RCC 7860 (cell line): ENCODE results near the gene HIVEP1.
"Not testable (repeated sequence)": the region's sequence is repeated elsewhere in the genome, so short reads cannot be mapped to it uniquely, and the experiment has no call there.

Experiments used
- DNase-seq: peaks from one replicate; pipeline ENCODE4 v3.0.0-alpha.2; 2015; ENCODE audit warnings: low spot score
- FAIRE-seq: peaks from 2 replicates; lab custom pipeline; 2012; peaks lifted over from hg19 to GRCh38; lab: Jason Lieb, UNC

The HIVEP1 gene

DNA sequence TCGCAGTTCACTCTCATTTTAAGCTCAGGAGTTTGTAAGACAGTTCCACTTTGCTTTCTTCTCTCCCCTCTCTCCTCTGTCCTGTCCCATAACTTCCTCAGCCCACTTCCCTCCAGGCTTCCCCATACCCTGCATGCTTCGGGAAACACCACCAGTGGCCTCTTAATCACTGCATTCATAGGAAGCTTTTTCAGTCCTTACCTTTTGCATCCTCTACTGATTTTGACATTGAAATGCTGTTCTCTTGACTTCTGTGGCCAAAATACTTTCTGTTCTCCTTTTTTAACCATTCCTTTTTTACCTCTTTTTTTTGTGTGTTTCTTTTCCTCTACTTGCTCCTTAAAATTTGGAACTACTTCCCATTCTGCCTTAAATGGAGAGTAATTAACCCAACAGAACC lies 69.7 kb downstream of the HIVEP1 start:
- FAIRE-seq (no peak), DNase-seq (no peak)

DNA sequence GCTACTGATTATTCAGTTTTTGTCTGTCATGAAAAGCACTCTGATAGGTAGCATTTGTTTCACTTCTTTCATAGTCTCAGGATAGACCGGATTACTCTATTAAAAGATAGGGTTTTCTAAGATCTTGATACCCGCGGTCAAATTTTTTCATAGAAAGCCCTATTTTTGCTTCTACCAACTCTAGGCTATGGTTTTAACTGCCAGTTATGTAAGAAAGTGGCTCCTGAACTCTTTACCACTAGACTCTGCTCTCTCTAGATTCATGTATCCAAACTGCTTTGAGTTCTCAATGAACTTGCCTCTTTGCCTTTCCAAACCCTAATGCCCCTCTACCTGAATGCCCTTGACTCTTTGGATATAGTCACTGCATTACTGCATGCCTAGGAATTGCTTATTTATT lies 70.3 kb downstream of the HIVEP1 start:
- DNase-seq = no peak
- no peak for FAIRE-seq

DNA sequence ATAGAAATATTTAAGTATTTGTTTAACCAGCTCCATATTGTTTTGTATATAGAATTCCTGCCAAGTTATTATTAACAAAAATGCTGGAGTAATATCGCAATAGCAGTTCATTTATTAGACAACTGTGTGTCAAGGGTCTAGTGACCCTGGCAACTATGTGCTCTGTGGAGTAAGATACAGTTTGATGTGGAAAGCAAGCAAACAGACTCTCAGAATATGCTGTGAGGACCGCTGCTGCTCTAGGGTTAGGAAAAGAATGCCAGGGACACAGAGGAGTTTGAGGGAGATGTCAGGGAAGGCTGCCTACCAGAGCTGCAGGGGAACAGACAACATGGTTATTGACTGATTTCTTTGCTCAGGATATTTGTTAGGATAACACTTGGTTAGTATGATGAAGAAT lies 71.2 kb downstream of the HIVEP1 start:
- DNase-seq (no peak), FAIRE-seq (no peak)

DNA sequence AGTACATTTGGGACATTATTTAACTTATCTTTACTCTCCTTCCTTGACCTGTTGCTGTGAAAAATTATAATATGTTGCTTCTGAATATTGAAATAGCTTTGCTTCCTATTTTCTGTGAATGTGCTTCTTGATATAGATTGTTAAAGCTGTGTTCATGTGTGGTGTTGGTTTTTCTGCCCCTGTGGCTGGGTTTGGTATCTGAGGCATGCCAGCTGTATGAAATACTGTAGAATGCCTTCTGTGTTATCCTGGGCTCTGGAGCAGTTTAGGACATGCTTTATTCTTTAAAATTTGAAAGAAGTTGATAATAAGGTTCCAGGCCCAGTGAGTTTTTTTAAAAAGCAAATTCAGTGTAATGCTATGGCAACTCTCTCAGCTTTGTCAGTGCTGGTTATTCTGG lies 71.7 kb downstream of the HIVEP1 start:
- DNase-seq (no peak), FAIRE-seq (no peak)

DNA sequence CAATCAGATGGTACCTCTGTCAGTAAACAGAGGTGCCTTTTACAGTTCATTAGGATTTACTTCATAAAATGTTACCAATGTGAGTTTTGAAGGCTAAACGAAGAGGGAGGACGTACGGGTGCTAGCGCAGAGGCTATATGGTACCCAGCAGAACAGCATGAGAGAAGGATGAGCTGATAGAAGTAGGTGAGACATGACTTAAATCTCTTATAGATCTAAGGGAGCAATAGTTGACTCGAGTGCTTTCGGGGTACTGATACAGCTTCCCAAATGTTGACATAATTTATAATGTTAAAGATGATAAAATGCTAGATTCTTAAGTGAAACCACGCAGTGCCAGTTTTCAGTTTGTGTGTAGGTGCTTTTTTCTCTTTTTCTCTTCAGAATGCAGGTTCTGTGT lies 72.6 kb downstream of the HIVEP1 start:
- no peak for FAIRE-seq
- DNase-seq = no peak

DNA sequence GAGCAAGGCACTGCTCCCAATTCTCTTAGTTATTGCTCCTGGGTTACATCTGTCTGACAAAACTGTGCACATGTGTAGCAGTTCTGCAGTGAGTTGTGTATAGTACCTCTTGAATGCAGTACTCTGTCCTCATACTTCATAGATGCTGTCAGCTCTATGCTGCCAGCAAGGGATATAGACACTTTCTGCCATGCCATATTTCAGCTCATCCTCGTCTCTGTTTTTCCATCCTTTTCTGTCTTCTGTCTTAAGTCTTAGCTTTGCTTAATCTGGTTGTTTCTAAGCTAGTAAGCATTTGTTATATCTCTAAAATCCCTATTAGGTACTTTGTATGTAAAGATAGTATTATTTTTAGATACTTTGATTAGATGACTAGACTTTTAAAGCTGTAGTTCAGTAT lies 76.4 kb downstream of the HIVEP1 start:
- FAIRE-seq = no peak
- no peak for DNase-seq

DNA sequence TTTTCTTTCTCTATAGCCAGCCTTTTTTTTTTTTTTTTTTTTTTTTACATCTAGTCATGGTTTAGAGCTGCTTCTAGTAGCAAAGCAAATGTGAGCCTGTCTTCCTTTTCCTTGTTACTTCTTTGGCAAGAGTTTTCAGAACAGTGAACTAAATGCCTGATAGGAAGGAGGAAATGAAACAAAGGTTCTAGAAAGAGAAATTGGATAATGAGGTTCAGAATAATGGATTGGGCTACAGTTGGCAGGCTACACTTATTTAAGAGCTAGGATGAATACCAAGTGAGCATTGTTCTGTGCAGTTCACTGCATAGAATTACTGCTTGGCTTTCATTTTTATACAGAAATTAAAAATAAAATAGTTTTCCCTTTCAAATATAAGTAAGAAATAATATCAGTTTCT lies 78.6 kb downstream of the HIVEP1 start:
- no peak for DNase-seq
- no peak for FAIRE-seq

DNA sequence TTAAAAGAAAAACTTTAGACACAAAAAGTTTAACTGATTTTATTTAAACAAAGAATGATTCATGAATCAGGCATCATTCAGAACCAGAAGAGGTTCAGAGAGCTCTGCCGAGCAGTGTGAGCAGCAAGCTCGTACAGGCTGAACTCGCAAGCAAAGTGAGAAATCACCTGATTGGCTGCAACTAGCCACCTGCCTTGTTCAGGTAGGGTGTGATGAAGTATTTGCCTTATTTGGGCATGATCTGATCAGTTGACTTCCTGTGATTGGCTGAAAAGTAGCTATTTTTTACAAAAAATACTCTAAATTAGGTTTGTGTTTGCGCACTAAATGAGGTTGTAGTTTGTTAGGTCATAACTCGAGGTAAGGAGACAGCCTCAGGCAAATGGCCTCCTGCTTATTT lies 80.7 kb downstream of the HIVEP1 start:
- DNase-seq (no peak), FAIRE-seq (no peak)

DNA sequence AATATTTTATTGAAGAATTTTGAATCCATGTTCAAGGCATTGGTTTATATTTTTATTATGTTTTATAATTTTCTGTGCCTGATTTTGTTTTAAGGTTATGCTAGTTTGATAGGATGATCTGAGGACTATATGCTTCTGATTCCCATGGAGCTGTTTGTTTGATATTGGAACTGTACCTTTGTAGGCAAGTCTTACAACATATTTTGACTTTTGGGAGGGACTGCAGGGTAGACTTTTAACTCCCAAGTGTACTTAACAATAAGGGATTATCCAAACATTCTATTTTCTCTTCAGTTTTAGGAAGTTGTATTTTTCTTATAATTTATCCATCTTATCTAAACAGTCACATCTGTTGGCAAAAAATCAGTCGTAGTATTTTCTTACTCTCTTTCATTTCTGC lies 82.6 kb downstream of the HIVEP1 start:
- FAIRE-seq (no peak), DNase-seq (no peak)

DNA sequence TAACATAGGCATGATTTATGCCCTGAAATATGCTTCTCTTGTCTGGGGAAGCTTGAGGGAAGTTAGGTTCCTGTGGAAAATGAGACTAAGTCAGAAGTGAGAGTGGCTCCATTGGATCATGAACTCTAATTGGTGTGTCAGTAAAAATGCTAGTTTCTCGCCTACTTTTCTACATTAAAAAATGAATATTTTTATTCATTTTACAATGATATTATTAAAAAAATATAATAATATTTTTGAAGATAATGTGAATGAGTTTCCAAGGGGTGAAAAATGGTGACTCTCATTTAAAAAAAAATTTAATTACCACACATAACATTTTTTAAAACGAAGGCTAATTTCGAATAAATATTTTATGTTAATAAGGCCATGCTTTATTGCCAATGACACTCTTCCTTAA lies 84.2 kb downstream of the HIVEP1 start:
- peak; percentile 26 for FAIRE-seq

DNA sequence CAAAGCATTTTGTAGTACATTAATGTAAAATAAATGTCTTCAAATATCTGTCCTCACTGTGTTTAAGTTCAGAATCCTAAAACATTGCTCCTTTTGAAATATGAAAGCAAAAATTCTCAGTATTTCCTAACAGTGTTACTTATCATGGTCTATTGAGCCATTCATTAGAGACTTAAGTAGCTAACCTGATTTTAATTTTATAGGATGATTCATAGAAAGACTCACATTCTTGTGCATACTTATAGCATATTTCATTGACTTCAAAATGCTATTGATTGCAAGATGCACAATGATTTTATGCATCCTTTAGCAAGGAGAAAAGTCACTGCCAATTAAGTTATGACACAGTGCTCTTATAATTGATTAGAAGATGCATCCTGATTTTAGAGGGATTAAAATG lies 85.7 kb downstream of the HIVEP1 start:
- DNase-seq (no peak), FAIRE-seq (no peak)

More for the DNA sequence above, 84.2 kb downstream of the HIVEP1 start:
- DNase-seq = no peak

DNA sequence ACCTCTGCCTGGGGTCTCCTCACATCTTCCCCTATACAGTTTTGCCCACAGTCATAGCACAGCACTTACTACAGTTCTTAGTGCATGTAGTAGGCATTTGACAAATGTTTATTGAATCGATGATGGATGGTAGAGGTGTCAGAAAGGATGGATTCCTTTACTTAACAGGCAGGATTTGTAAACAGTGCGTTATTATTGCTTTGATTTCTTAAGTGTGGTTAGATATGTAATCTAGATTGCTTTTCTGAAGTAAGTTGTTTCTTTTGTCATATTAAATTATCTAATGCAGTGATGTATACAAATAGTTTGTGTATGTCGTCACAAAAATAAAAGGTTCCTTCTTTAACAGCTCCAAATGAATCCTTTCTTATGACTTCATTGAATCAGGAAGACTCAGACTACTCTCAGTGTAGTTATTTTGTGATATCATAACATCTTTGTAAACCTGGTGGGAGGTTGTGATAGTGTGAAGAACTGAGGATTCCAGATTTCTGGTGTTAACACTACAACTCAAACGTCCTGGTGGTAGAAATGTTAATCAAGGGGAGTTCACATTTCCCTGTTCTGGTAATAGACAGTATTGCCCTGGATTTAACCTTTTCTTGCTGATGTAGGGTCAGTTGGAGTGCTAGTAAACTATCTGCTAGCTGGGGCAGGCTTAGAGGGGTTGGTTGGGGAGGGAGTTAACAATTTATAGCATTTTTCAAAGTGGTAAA lies 87.7 kb downstream of the HIVEP1 start:
- no peak for FAIRE-seq

DNA sequence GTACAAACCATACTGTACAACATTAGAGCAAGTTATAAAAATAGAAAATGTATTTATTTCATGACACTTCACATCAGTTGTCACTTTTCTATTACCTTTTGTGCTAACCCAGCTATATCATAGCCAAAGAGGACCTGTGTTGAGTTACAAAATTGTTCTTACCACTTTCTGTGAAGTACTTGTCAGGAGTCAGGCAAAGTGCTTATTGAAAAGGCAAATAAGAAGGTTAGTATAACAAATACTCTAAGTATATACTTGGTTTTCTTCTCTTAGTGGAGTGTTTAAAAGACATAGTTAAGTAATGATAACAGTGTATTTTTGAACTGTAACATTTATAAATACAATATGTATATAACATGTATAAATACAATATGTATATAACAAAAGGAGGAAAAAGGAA lies 88.9 kb downstream of the HIVEP1 start:
- FAIRE-seq (no peak), DNase-seq (no peak)

More for the DNA sequence above, 87.7 kb downstream of the HIVEP1 start:
- no peak for DNase-seq

DNA sequence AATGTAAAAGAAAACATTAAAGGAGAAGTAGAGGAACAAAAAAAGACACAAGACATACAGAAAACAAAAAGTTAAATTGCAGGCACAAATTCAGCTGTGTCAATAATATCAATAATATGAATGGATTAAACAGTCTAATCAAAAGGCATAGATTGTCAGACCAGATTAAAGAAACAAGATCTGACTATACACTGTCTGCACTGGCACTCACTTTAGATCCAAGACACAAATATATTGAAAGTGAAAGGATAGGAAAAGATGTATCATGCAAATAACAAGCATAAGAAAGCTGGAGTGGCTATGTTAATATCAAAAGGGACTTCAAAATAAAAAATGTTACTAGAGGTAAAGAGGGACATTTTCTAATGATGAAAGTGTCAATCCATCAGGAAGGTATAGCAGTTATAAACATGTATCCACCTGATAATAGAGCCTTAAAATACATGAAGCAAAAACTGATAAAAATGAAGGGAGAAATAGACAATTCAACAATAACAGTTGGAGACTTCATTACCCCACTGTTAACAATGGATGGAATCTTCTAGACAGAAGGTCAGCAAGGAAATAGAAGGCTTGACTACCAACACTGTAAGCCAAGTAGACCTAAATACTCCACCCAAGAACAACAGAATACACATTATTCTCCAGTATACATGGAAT lies 89.7 kb downstream of the HIVEP1 start:
- FAIRE-seq = no peak
- DNase-seq = no peak

DNA sequence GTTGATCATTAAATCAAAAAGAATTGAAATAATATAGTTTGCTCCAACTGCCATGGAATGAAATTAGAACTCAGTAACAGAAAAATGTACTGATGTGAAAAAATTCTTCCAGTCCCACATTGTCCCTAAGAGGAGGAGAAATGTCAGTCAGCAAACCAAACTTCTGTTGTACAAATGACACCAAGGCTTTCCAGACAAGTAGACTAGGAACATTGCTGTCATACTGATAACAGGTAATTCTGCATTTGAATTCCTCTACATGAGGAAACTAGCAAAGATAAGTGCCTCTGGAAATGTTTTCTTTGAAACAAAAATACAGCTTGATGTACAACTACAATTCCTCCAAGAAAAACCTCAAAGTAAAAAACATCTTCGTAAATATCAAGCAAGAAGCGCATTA lies 90.2 kb downstream of the HIVEP1 start:
- FAIRE-seq = no peak
- no peak for DNase-seq

DNA sequence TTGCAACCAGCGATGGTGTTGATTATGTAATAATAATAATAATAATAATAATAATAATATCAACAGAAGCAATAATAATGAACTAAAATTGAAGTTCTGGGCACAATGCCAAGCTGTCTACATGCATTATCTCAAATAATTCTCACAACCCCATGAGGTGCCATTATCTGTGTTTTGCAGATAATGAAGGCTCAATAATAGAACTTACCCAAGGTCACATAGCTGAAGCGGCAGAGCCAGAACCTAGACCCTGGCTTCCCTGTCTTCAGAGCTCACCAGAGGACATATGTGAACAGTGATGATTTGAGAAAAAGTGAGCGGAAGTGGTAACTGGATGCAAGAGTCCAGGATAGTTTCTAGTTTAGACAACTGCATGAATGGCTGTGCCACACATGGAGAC lies 91.0 kb downstream of the HIVEP1 start:
- no peak for DNase-seq
- FAIRE-seq = no peak

DNA sequence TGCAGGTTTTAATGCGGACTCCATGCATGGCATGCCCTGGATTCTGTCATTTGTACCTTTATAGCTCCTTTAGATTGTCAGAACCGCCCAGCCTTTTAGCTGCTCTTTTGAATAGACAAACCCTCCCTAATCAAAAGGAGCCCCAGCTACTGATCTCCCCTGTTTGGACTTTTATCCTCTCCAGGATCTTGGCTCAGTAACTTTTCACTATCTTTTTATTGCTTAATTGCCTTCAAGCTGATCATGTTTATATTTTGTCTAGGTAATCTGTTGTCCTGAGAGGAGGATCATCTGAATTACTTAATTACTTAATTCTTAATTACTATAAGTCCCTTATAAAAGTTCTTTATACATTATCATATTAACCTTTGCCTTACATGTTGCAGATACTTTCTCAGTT lies 93.2 kb downstream of the HIVEP1 start:
- FAIRE-seq (no peak), DNase-seq (no peak)

DNA sequence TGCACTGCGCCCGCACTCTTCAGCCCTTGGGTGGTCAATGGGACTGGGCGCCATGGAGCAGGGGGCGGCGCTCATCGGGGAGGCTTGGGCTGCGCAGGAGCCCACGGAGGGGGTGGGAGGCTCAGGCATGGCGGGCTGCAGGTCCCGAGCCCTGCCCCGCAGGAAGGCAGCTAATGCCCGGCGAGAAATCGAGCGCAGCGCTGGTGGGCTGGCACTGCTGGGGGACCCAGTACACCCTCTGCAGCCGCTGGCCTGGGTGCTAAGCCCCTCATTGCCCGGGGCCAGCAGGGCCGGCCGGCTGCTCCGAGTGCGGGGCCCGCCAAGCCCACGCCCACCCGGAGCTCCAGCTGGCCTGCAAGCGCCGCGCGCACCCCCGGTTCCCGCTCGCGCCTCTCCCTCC lies 96.3 kb downstream of the HIVEP1 start:
- DNase-seq, FAIRE-seq: not testable (repeated sequence)

DNA sequence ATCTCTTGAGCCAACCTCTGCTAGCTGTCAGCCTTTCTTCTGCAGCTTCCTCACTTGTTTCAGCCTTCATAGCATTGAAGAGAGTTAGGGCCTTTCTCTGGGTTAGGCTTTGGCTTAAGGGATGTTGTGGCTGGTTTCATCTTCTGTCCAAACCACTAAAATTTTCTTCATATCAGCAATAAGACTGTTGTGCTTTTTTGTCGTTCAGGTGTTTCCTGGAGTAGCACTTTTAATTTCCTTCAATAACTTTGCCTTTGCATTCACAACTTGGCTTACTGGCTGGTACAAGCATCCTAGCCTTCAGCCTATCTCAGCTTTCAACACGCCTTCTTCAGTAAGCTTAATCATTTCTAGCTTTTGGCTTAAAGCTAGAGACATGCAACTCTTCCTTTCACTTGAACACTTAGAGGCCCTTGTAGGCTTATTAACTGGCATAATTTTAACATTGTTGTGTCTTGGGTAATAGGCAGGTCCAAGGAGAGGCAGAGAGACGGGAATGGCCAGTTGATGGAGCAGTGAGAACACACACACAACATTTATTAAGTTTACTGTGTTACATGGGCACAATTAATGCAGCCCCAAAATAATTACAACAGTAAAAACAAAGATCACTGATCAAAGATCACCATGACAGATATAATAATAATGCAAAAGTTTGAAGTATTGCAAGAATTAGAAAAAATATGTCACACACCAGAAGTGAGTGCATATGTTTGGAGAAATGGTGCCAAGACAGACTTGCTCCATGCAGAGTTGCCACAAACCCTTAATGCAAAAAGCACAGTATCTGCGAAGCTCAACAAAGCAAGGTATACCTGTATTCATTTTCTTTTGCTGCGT lies 98.6 kb downstream of the HIVEP1 start:
- DNase-seq = no peak
- no peak for FAIRE-seq

DNA sequence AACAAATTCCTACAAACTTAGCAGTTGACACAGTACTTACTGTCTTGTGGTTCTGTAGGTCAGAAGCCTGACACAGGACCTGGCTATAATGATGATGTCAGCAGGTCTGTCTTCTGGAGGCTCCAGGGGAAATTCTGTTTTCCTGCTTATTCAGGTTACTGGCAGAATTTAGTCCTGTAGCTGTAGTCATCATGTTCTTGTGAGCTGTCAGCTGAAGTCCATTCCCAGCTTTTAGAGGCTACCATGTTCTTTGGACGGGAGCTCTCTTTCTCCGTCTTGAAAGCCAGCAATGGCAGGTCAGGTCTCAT lies 99.2 kb downstream of the HIVEP1 start:
- DNase-seq (peak; percentile 8), FAIRE-seq (no peak)

DNA sequence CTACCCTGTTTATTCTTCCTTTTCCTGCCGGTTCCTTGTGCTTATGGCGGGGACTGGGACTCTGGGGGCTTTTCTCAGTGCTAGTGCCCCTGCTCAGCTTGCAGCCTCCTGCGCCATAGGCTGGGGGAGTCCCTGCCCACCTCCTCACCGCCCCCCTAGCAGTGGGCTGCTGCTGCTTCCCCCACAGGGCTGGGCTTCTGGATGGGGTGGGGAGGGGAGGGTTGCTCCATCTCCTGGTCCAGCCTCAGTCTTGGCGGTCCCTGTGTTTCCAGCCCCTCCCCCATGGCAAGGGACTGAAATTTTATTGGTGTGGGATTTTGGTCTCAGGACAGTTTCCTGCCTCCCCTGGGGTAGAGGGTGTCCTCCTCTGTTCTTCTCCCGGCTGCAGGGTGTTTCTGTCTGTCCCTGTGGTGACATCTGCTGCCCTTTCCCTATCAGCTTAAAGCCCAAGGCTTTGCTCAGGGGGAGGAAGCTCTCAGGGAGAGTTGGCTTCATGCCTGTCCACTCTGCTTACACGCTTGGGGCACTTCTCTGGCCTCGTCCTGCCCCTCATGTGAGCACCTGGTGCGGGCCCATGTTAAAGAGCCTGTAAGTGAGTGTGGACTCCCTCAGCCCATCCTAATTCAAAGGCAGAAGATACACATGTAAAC lies 100.6 kb downstream of the HIVEP1 start:
- FAIRE-seq = no peak
- DNase-seq = peak; percentile 14

DNA sequence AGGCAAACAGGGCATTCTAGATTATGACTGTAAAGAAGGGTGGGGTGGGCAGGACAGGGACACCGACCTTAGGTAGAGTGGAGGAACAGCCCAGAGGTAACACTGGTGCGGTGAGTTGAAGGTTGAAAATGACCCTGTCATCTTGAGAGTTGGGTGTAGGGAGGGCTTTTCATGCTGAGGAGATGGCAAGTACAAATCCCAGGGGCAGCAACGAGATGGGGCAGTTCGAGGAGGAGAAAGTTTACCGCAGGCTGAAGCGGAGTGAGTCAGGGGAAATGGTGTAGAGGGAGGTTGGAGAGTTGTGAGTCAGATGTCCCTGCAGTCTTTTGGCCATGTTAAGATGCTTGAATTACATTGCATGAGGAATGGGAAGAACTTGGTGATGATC lies 101.1 kb downstream of the HIVEP1 start:
- FAIRE-seq = peak; percentile 85
- peak; percentile 81 for DNase-seq
